Ishikawa (cell line): Measurements from ENCODE around the gene OTUB1.

Source experiments
- CEBPB ChIP-seq: IDR thresholded peaks from 2 replicates; pipeline ENCODE4 v1.6.1; 2012
- CREB1 ChIP-seq: IDR thresholded peaks from 2 replicates; pipeline ENCODE4 v1.6.1; 2012; ENCODE audit warnings: low read depth
- EGR1 ChIP-seq: IDR thresholded peaks from 2 replicates; pipeline ENCODE4 v1.6.1; 2012
- EP300 ChIP-seq: IDR thresholded peaks from 2 replicates; pipeline ENCODE4 v1.6.1; 2012; ENCODE audit warnings: borderline replicate concordance
- FOXM1 ChIP-seq: IDR thresholded peaks from 2 replicates; pipeline ENCODE4 v1.6.1; 2012; ENCODE audit warnings: low read depth, borderline replicate concordance
- NFIC ChIP-seq: IDR thresholded peaks from 2 replicates; pipeline ENCODE4 v1.6.1; 2012
- RAD21 ChIP-seq: IDR thresholded peaks from 2 replicates; pipeline ENCODE4 v1.6.1; 2012; ENCODE audit warnings: low read depth
- REST ChIP-seq: IDR thresholded peaks from 2 replicates; pipeline ENCODE4 v1.6.1; 2012; ENCODE audit warnings: low read depth, mild to moderate bottlenecking
- TAF1 ChIP-seq: IDR thresholded peaks from 2 replicates; pipeline ENCODE4 v1.6.1; 2012; ENCODE audit warnings: low read depth, mild to moderate bottlenecking
- TCF12 ChIP-seq: IDR thresholded peaks from 2 replicates; pipeline ENCODE4 v1.6.1; 2012; ENCODE audit warnings: low read depth
- TEAD4 ChIP-seq: IDR thresholded peaks from 2 replicates; pipeline ENCODE4 v1.6.1; 2012
- YY1 ChIP-seq: IDR thresholded peaks from 2 replicates; pipeline ENCODE4 v1.6.1; 2012; ENCODE audit warnings: low read depth
- ZBTB7A ChIP-seq: IDR thresholded peaks from 2 replicates; pipeline ENCODE4 v1.6.1; 2012; ENCODE audit warnings: low read depth
- TF ChIP-seq, protein P1 (sequence below): IDR thresholded peaks from 2 replicates; pipeline ENCODE4 v1.6.1; 2012
- TF ChIP-seq, protein P2 (sequence below): IDR thresholded peaks from 2 replicates; pipeline ENCODE4 v1.6.1; 2012

Gene OTUB1

GRCh38 chr11:64031001-64031400, 44.8 kb downstream of the OTUB1 start:
- no peak for TF ChIP-seq EP300
- TF ChIP-seq, protein P1, sequence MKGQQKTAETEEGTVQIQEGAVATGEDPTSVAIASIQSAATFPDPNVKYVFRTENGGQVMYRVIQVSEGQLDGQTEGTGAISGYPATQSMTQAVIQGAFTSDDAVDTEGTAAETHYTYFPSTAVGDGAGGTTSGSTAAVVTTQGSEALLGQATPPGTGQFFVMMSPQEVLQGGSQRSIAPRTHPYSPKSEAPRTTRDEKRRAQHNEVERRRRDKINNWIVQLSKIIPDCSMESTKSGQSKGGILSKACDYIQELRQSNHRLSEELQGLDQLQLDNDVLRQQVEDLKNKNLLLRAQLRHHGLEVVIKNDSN = no peak
- no peak for TF ChIP-seq CEBPB
- TF ChIP-seq TEAD4 = no peak
- TF ChIP-seq NFIC = no peak
- TF ChIP-seq EGR1 = no peak
- no peak for TF ChIP-seq REST
- TF ChIP-seq YY1 = no peak
- no peak for TF ChIP-seq TAF1
- no peak for TF ChIP-seq FOXM1
- TF ChIP-seq TCF12 = no peak

DNA sequence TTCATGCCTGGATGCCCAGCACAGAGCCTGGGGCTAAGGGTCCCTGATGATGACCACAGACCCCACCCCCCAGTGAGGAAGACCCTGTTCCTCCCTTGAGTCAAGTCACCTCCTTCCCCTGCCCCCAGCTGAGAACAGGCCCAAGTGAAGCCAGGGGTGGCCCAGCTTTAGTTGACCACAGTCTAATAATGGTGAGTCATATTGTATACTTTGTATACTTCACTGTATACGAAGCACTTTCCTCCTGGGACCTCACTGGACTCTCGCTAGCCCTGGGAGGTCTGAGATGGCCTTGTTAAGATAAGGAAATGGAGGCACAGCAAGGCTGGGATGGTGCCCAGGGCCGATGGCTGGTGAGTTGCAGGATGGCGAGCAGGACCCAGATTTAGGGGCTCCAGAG, 45.8 kb downstream of the OTUB1 start:
- TF ChIP-seq REST (no peak), CEBPB (no peak), EP300 (no peak), FOXM1 (no peak), TAF1 (no peak), RAD21 (no peak), YY1 (no peak)
- TF ChIP-seq, protein P2, sequence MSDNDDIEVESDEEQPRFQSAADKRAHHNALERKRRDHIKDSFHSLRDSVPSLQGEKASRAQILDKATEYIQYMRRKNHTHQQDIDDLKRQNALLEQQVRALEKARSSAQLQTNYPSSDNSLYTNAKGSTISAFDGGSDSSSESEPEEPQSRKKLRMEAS = no peak

- TF ChIP-seq, protein P1 = no peak
- TF ChIP-seq ZBTB7A = no peak
- no peak for TF ChIP-seq REST
- no peak for TF ChIP-seq TEAD4
- TF ChIP-seq CREB1 = no peak
- no peak for TF ChIP-seq TAF1
- TF ChIP-seq TCF12 = no peak
- TF ChIP-seq FOXM1 = no peak
Observed at GRCh38 chr11:64034411-64034811, 48.2 kb downstream of the OTUB1 start.

- TF ChIP-seq NFIC (no peak), FOXM1 (no peak), CEBPB (no peak), TAF1 (no peak), YY1 (no peak), REST (no peak), CREB1 (no peak), EP300 (no peak), TCF12 (no peak), EGR1 (no peak), RAD21 (no peak)
- TF ChIP-seq, protein P2 = no peak
Observed at GRCh38 chr11:64035081-64035524, 48.9 kb downstream of the OTUB1 start.
